GM10266 (cell line): ENCODE data around the gene CHD2.
"Not testable (repeated sequence)": the region's sequence is repeated elsewhere in the genome, so short reads cannot be mapped to it uniquely, and the experiment has no call there.

Experiments used
- DNase-seq: peaks from one replicate; pipeline ENCODE4 v3.0.0; 2012; ENCODE audit errors: extremely low spot score
- CTCF ChIP-seq: IDR thresholded peaks from 2 replicates; pipeline ENCODE4 v1.5.1; 2012; ENCODE audit warnings: mild to moderate bottlenecking, low read depth; ENCODE audit not compliant: control insufficient read depth, insufficient read depth; ENCODE audit errors: missing control alignments

Gene CHD2

GRCh38 chr15:93033434-93034045, 133.4 kb downstream of the CHD2 start:
- DNase-seq, result peak; percentile 19
- no peak for TF ChIP-seq CTCF

GRCh38 chr15:93034512-93034911, 134.4 kb downstream of the CHD2 start:
- DNase-seq, result no peak
- TF ChIP-seq CTCF, result no peak

- DNase-seq, result no peak
- TF ChIP-seq CTCF, result no peak
Observed at GRCh38 chr15:93035092-93035915, 135.2 kb downstream of the CHD2 start.

GRCh38 chr15:93035953-93036810, 136.1 kb downstream of the CHD2 start:
- DNase-seq, result peak; percentile 85

GRCh38 chr15:93036951-93037819, 137.1 kb downstream of the CHD2 start:
- TF ChIP-seq CTCF, result no peak
- no peak for DNase-seq

More at GRCh38 chr15:93035953-93036810, 136.1 kb downstream of the CHD2 start:
- TF ChIP-seq CTCF, result peak; percentile 61

GRCh38 chr15:93037820-93038705, 137.9 kb downstream of the CHD2 start:
- DNase-seq, result no peak
- no peak for TF ChIP-seq CTCF

- not testable (repeated sequence) for DNase-seq
Observed at GRCh38 chr15:93039562-93040287, 139.6 kb downstream of the CHD2 start.
